Fibroblast of skin of back (primary cell): ENCODE results near the gene CCDC86.

Experiments used
- DNase-seq: peaks from one replicate; pipeline ENCODE4 v3.0.0-alpha.2; 2013

The CCDC86 gene

DNA sequence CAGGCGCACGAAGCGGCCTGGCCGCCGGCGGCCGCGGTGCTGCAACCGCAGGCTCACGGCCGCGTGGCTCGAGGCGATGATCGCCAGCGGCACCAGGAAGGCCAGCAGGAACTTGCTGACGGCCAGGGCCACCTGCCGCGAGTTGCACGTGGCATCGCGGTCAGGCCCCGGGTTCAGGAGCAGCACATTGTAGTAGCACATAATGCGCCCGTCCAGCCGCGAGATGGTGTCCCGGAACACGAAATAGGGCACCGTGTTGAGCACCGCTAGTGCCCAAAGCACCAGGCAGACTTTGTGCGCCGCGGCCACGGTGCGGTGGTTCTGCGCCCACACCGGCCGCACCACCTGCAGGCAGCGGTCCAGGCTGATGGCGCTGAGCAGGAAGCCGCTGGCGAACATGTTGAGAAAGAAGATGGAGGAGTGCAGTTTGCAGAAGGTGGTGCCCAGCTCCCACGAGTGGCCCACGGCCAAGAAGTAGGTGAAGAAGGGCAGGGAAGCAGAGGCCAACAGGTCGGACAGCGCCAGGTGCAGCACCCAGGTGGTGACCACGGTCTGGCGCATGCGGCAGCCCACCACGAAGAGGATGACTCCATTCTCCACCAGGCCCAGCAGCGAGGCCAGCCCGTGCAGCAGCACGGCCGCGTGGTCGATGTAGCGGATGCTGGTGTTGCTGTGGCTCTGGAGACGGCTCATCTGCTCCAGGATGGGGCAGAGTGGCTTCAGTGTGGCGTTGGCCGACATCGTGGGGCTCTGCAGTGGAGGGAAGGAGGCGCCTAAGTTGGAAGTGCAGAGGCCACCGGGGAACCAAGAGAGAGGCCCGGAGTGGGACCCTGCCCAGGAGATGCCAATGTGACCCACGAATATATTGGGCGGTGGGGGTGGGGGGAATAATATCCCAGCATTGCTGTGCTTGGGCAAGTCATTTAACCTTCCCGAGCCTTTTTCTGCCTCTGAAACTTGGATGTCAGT, 11.4 kb downstream of the CCDC86 start:
- DNase-seq: no peak

DNA sequence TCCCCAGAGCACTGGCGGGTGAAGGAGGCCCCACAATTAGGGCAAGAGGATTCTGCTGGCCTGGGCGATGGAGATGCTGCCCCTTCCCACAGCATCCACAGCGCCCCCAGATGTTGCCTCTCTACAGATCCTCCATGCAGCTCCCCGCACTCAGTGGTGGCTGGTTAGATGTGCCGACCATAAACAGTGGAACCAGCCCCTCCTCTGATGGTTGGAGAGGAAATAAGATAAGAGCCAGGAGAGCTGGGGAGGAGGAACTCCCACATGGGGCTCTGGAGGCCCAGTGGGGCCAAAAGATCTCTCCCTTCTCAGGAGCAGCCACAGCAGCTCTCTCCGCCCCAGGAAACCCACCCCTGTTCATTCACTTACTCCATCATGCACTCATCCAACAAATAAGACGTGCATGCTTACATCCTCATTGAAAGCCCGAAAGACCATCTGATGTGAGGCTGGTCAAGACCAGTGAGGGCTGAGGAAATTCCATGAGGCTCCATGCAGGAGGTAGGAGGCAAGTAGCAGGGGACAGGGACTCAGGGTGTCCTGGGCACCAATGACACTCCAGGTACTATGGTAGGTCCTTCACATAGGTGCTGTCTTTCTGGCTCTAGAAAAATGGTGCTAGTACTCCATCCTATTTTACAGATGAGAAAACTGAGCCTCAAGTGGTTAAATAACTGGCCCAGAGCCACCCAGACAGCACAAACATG, 12.4 kb downstream of the CCDC86 start:
- no peak for DNase-seq

DNA sequence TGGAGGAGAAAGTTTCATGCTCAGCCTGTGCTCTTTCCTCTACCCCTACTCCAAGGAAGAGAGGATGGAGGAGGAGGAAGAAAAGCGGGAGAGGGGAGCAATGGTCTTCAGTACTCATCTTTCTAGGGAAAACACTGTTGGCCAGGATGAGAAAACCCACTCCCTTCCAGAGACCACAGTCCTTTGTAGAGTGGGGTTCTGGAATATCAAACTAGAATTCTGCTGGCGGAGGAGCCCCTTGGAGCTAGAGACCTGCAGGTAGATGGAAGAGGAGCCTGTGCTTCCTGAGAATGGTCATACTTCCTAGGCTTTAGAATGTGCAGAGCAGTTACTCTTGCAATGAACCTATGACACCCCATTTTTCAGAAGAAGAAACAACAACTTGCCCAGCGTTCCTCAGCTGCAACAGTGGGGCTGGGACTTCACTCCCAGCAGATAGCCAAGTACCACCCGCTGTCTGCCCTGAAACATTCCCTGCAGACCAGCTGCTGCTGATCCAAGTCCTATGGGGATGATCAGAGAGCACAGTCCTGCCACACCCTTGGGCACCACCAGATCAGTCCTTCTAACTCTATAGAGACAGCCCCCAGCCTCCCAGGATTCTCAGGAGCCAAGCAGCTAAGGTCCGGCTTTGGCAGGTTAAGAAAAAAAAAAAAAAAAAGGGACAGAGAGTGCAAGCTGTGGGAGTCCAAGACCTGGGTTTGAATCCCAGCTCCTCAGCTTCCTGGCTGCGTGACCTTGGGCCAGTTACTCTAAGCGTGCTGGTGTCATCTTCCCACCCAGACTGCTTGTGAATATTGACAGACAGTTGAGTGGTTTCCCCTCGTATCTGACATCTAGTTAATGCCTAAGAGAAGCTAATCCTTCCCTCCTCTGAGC, 13.2 kb downstream of the CCDC86 start:
- DNase-seq: no peak

DNA sequence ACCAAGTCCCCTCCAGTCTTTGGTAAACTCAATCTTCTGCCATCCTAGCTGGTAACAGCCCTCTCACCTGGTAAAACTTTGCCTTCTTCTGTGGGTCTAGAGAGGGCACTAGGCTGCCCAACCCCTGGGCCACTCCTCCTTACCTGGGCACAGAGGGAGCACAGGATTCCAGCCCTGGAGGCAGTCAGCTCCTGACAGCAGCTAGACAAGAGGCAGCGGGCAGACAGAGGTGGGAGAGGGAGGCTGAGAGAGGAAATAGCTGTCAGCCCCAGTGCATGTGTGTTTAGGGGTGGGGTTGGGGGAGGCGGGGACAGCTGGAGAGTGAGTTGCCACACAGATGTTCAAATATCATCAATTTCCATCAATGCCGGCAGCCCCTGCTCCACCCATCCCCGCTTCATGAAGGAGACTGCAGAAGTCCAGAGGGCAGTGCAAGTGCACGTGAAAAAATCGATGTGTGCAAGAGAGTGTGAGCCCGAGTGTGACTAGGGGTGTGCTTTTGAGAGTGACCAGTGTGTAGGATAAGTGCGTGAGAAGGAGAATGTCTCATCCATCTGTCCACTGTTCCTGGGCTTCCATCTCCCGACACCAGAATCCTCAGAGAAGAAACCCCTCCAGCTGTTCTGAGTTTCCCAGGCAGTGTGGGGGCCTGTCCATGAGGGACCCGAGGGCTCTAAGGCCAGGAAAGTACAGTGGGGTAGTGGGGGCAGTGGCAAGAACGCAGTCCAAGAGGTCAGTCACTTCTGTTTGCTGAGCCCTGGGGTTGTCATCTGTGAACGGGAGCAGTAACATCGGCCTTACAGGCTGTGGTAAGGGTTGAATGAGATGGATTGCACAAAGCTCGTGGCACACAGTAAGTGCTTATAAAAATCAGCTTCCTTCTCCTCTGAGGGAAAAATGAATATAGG, 14.1 kb downstream of the CCDC86 start, which contains the start of gene PTGDR2:
PTGDR2 (minus strand) TSS at position 225 of the 908 bp plus-strand sequence. CDS start 2,228 bp downstream, outside the sequence.
- no peak for DNase-seq

DNA sequence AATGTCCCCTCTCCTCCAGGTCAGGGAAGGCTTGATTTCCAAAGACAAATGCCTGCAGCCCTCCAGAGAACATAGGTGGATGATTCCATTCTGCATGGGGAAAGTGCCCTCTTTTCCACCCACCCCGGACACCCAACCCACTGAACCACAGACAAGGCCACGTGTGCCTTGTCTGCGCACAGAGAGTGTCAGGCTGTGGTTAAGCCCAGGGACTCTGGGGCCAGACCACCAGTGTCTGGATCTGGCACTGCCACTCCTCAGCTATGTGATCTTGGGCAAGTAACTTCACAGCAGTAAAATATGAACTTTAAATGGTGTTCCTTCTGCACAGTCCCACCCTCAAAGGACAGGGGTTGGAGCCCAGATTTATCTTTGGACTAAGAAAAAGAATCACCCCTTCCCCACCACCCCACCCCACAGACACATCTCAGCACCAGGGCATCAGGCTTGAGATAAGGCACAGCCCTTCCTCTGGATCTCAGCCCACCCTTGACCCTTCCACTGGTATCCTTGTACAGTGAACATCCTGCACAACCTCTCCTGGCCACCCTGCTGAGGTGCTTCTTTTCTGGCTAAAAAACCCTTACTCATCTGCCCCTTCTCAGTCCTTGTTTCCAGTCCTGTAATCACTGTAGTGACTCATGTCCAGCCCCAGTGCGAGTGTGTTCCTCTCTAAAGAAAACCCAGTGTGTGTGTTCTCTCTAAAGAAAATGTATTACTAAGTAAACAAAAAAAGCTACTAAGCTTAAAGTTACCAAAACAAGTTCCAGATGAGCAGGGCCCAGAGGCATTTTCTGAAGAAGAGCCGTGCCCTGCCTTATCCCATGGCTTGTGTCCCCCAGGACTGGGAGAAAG, 15.7 kb downstream of the CCDC86 start:
- peak; percentile 79 for DNase-seq

- no peak for DNase-seq
Measured at GRCh38 chr11:60858236-60858635, 16.3 kb downstream of the CCDC86 start.

- no peak for DNase-seq
Measured at GRCh38 chr11:60858731-60859464, 17.0 kb downstream of the CCDC86 start.

DNA sequence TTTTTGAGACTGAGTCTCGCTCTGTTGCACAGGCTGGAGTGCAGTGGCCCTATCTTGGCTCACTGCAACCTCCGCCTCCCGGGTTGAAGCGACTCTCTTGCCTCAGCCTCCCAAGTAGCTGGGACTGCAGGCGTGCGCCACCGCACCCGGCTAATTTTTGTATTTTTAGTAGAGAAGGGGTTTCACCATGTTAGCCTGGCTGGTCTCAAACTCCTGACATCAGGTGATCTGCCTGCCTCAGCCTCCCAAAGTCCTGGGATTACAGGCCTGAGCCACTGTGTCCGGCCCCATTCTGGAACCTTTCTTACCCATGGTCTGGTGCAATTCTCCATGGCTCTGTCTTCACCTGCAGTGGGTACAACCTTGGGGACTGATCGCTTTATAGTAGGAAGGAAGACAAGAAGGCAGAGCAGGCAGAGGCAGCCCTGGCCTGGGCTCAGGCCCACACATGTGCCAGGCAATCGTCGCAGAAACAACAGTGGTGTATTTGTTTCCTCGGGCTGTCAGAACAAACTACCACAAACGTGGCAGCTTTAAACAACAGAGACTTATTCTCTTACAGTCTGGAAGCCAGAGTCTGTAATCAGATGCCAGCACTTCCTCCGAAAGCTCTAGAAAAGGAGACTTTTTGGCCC, 17.8 kb downstream of the CCDC86 start:
- no peak for DNase-seq

DNA sequence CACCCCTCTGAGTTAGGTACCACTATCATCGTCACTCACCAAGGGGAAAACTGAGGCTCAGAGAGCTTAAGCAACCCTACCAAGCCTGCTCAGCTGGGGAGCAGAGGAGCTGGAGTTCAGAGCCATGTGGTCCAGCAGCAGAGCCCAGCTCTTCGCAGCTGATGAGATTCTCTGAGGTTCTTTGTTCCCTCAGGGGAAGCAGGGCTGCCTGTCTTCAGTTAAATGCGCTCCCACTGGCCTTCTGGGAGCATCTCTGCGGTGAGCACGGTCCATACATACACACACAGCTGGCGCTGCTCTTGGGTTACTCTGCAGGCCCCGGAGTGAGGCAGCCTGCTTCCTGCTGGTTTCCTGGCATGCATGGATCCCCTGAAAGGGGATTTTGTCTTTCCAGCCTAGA, 19.0 kb downstream of the CCDC86 start:
- peak; percentile 11 for DNase-seq

- DNase-seq: no peak
Measured at GRCh38 chr11:60862171-60862570, 20.3 kb downstream of the CCDC86 start.

DNA sequence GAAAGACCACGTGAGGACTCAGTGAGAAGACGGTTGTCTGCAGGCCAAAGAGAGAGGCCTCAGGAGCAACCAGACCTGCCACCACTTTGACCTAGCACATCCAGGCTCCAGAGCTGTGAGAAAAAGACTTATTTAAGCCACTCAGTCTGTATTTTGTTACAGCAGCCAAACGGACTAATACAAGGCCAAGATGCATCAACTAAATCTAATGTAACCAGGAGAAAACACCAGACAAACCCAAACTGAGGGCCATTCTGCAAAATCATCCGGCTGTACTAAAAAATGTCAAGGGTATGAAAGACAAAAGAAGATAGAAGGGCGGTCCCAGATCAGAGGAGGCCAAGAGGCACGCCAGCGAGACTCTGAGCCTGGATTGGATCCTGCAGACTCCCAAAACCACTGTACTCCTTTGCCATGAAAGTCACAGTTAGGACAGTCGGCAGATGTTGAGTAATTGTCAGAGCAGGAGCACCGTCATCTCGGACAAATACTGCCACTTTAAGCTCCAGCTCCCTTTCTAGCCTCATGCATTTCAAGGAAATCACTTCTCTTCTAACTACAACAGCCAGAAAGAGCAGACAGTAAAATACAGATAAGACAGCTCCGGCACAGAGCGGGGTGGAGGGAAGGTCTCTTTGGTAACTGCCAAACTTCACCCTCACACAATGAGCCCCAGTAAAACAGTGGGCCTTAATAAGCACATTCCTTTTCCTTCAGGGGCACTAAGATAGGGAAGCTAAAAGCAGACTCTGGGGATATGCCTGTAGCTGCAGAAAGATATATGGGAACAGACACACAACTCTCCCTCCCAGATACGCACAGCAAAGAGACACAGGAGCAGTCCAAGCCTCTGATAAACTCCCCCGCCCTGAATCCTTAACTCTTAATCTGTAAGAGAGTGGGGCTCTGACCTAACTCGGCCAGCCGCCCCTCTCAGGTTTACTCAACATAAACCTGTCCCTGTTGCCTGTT, 21.9 kb downstream of the CCDC86 start:
- no peak for DNase-seq

DNA sequence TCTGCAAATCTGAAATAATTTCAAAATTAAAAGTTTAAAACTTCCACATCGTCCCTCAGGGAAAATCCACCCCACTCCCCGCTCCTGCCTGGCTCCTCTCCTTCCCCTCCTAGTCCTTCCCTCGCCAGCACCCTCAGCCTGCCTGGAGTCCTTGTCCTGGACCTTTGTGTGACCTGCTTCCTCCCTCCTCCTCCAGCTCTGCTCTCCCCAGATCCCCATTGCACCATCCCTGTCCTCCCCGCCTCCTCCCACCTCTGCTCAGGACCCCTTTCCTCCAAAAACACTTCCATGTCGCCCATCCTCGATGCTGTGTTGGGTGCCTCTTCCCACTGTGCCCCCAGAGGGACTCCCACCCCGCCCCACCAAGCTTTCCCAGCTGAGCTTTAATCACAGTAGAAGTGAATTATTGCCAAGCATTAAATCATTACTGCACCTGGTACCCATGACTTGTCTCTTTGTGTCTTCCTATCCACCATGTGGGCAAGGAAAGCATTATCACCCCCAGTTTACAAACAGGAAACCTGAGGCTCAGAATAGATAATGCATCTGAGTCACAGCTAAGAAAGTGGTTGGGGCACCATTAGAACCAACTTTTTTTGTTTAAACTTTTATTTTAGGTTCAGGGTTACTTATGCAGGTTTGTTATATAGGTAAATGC, 23.1 kb downstream of the CCDC86 start:
- no peak for DNase-seq

DNA sequence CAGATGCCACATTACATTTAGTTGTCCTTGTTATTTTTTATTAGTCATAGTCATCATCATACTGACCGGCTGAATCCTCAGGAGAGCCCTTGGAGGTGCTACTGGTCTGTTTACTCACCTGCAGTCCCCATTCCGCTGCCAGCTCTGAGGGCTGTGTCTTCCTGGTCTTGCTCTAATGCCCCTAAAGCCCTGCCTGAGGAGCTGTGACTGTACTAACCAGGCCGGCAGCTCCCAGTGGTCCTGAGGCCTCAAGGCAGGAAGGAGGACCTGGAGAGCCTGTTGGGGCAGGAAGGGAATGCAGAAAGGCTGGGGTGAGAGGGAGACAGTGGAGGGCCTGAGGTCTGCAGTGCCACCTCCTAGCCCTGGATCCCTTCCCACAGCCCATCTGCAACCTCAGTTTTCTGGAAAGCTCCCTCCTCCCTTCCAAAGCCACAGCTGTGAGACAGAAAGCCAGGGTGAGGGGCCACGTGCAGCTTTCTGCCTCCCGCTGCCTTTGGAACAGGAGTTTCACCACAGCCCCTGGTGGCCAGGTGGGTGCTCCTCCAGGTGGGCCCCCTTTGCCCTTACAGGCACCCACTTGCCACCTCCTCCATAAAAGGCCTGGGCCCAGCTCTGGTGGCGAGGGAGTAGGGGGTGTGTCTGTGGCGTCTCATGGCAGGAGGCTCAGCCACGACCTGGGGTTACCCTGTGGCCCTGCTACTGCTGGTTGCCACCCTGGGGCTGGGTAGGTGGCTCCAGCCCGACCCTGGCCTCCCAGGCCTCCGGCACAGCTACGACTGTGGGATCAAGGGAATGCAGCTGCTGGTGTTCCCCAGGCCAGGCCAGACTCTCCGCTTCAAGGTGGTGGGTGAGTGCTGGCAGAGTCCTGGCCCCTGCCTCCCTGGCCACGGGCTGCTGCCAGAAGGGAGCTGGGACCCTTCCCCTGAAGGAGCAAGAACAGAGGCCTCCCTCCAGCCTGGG, 25.3 kb downstream of the CCDC86 start, which contains the start of gene ZP1:
ZP1 (plus strand) TSS at position 632 of the 960 bp plus-strand sequence; CDS start at position 652, 20 bp downstream.
- DNase-seq: no peak

GRCh38 chr11:60867871-60868681, 26.2 kb downstream of the CCDC86 start:
- DNase-seq: no peak
